Mammary epithelial cell (primary cell): ENCODE results near the gene MIOX.

Source experiments
- EZH2 ChIP-seq: IDR thresholded peaks from 2 replicates; pipeline ENCODE4 v1.6.1; 2012; ENCODE audit warnings: low read length, inconsistent platforms, borderline replicate concordance
- TF ChIP-seq, protein P1 (sequence below), 2 donors: IDR thresholded peaks in 1 of 2; conservative IDR thresholded peaks in 1 of 2; 2 replicates each; pipeline ENCODE4 v1.5.1; 2011 to 2012; ENCODE audit warnings: inconsistent platforms in 2 of 2, low read length in 2 of 2, mild to moderate bottlenecking in 2 of 2, control low read depth in 1 of 2, low read depth in 1 of 2; ENCODE audit not compliant: insufficient read depth in 1 of 2; ENCODE audit errors: extremely low read depth in 1 of 2

DNA sequence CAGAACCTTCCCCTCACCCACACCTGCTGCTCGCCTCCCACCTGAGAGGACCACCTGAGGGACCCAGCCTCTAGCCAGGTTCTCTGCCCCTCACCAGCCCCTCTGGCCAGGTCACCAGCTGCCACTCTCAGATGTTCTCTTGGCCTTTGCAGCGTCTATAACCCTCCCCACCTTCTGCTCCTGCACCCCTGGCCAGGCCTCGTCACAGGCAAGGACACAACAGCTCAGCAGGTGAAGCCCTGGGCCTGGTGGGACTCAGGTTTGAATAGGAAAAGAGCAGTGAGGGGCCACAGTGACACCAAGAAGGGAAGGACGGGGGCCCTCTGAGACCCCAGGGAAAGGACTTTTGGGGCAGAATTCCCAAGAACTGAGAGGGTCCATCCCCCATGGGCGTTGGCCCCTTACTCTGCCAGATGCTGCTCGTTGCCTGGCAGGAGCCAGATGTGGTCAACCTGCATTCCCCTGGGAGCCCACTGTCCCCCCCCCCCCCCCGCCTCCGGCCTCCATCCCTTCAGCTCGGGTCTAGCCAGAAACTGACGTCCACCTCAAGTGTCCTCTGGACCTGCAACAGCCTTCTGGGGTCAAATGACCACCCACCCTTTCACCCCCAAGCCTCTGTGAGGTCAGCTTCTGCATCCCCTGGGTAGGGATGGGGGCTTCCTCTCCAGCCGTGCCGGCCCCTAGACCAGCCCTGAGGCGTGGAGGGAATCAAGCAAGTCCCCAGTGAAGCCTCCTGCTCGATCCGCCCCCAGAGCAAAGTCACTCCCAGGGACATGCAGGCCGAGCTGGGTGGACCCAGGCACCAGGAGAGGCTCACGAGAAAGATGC is 40.6 kb upstream of the MIOX start:
- TF ChIP-seq, protein P1, sequence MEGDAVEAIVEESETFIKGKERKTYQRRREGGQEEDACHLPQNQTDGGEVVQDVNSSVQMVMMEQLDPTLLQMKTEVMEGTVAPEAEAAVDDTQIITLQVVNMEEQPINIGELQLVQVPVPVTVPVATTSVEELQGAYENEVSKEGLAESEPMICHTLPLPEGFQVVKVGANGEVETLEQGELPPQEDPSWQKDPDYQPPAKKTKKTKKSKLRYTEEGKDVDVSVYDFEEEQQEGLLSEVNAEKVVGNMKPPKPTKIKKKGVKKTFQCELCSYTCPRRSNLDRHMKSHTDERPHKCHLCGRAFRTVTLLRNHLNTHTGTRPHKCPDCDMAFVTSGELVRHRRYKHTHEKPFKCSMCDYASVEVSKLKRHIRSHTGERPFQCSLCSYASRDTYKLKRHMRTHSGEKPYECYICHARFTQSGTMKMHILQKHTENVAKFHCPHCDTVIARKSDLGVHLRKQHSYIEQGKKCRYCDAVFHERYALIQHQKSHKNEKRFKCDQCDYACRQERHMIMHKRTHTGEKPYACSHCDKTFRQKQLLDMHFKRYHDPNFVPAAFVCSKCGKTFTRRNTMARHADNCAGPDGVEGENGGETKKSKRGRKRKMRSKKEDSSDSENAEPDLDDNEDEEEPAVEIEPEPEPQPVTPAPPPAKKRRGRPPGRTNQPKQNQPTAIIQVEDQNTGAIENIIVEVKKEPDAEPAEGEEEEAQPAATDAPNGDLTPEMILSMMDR (conservative IDR thresholded peaks at IDR 0.05 in 1 of 2, IDR thresholded peaks at IDR 0.05 in 1 of 2; ENCODE audit: extremely low read depth in 1 of 2, insufficient read depth in 1 of 2, low read depth in 1 of 2, low read length in 2 of 2) = no peak
- no peak for TF ChIP-seq EZH2
